Naive thymus-derived CD4-positive, alpha-beta T cell (primary cell): ENCODE data around the gene TAF13. TPM values are rescaled to one million over a fixed set of nuclear protein-coding genes. Genes with fewer than 3 reads are reported as not detected.

Source experiments
- ATAC-seq: fragments of 150-1000 bp; cut with Tn5 transposase; 2 replicates; pipeline ENCODE4 v1.10.0; 2021; ENCODE audit warnings: mild to moderate bottlenecking, moderate library complexity
- CTCF ChIA-PET: fragments of 350-600 bp; sonication (Branson Sonifier 250); formaldehyde crosslinking; loops from one replicate; lab custom pipeline; 2021; ENCODE audit warnings: antibody characterized with exemption; lab: Charles Lee
- POLR2A ChIA-PET: fragments of 350-600 bp; sonication (Branson Sonifier 250); formaldehyde crosslinking; loops from one replicate; lab custom pipeline; 2021; ENCODE audit warnings: antibody characterized with exemption, inconsistent platforms; lab: Charles Lee
- DNase-seq, 9 donors: peaks; one replicate each; pipeline versions ENCODE4 v3.0.0 to v3.0.0-alpha.2; 2020 to 2022; ENCODE audit warnings: mixed read lengths in 1 of 9
- H3K27ac ChIP-seq: one replicate; pipeline ENCODE4 v1.7.0; 2013; ENCODE audit warnings: mild to moderate bottlenecking, low read depth, low read length, moderate library complexity
- H3K27me3 ChIP-seq, 2 donors: one replicate each; pipeline ENCODE4 v1.7.0; 2013; ENCODE audit warnings: low read length in 2 of 2, mild to moderate bottlenecking in 2 of 2, moderate library complexity in 2 of 2; ENCODE audit not compliant: control insufficient read depth in 2 of 2, insufficient read depth in 2 of 2
- H3K36me3 ChIP-seq, 3 experiments: 1 replicate in 2 of 3; 2 replicates in 1 of 3; pipeline ENCODE4 v1.7.0; 2013; ENCODE audit warnings: low read length in 3 of 3, mild to moderate bottlenecking in 3 of 3, moderate library complexity in 1 of 3; ENCODE audit not compliant: insufficient read depth in 3 of 3, control insufficient read depth in 2 of 3
- H3K4me1 ChIP-seq, 2 donors: one replicate each; pipeline ENCODE4 v1.7.0; 2013; ENCODE audit warnings: low read length in 2 of 2, mild to moderate bottlenecking in 2 of 2, moderate library complexity in 1 of 2; ENCODE audit not compliant: control insufficient read depth in 2 of 2, insufficient read depth in 2 of 2
- H3K4me3 ChIP-seq: 2 replicates; pipeline ENCODE4 v1.7.0; 2013; ENCODE audit warnings: mild to moderate bottlenecking, low read length
- H3K9me3 ChIP-seq, 3 experiments: 1 replicate in 2 of 3; 2 replicates in 1 of 3; pipeline ENCODE4 v1.7.0; 2013; ENCODE audit warnings: low read length in 3 of 3; ENCODE audit not compliant: control insufficient read depth in 2 of 3
- H3K27ac Mint-ChIP-seq, 9 donors: one replicate each; pipeline ENCODE4 v1.8.0; 2020 to 2022; ENCODE audit warnings: mixed read lengths in 9 of 9, mild to moderate bottlenecking in 8 of 9, moderate library complexity in 5 of 9, inconsistent platforms in 2 of 9
- H3K27me3 Mint-ChIP-seq, 5 donors: one replicate each; pipeline ENCODE4 v1.8.0; 2021 to 2022; ENCODE audit warnings: mixed read lengths in 5 of 5, mild to moderate bottlenecking in 1 of 5
- H3K36me3 Mint-ChIP-seq, 5 donors: one replicate each; pipeline ENCODE4 v1.8.0; 2020 to 2022; ENCODE audit warnings: mixed read lengths in 5 of 5, mild to moderate bottlenecking in 3 of 5, inconsistent platforms in 1 of 5
- H3K4me1 Mint-ChIP-seq, 7 donors: one replicate each; pipeline ENCODE4 v1.8.0; 2020 to 2022; ENCODE audit warnings: mixed read lengths in 7 of 7, mild to moderate bottlenecking in 3 of 7, inconsistent platforms in 1 of 7
- H3K4me3 Mint-ChIP-seq, 10 donors: one replicate each; pipeline ENCODE4 v1.8.0; 2020 to 2022; ENCODE audit warnings: mild to moderate bottlenecking in 10 of 10, mixed read lengths in 10 of 10, moderate library complexity in 6 of 10, inconsistent platforms in 2 of 10
- H3K9me3 Mint-ChIP-seq, 11 donors: one replicate each; pipeline ENCODE4 v1.8.0; 2020 to 2022; ENCODE audit warnings: mixed read lengths in 11 of 11, mild to moderate bottlenecking in 4 of 11, inconsistent platforms in 1 of 11, moderate library complexity in 1 of 11
- intact Hi-C, 2 donors: fragments of 100-400 bp; cut with micrococcal nuclease; formaldehyde crosslinking; loops; one replicate each; pipeline ENCODE4 v1.15.1; 2023
- polyA plus RNA-seq, 2 donors: library from polyadenylated mRNA; unstranded; fragments of 300-500 nt; fragmentation: Illumina TruSeq; gene quantifications; one replicate each; pipeline ENCODE4 v1.2.3, GENCODE V29; 2021
- total RNA-seq, 6 experiments: library from RNA in 5 of 6; stranded (reverse) in 5 of 6; gene quantifications; 1 replicate in 5 of 6; 2 replicates in 1 of 6; pipeline ENCODE4 v1.2.3 and lab custom pipeline; 2021 to 2026

TAF13 gene
- total and polyA plus RNA-seq, 7 experiments from 2014 or later: 0.77 to 23.6 (median 11.0) TPM

DNA sequence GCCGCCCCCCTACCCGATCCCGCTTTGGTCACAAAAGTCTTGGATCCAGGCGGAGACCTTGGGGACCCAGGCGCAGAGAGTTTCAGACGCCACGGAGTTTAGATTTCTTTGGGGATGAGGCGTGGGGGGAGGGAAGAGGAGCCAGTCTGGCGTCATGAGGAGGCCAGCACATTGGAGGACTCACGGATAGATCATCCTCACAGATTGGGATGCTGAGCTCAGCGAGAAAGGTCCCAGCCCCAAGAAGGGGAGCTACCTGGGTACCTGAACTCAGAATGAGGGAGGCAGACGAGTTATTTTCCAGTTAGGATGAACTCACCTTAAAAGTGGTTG, 38.5 kb upstream of the TAF13 start:
- Mint-ChIP-seq H3K36me3 (peaks cover 0 to 9% (median 5%) of the 10 kb centered on the region in 5 donors), H3K4me3 (peak overlapping the region; percentile 83 to 93 (median 86)), H3K27me3 (peaks cover 0 to 37% (median 0%) of the 10 kb centered on the region in 5 donors), H3K27ac (peak overlapping the region in 5 of 9 donors; percentile 5 to 93 (median 76)), H3K9me3 (peaks cover 0 to 9% (median 0%) of the 10 kb centered on the region in 11 donors), H3K4me1 (peaks cover 24 to 40% (median 30%) of the 10 kb centered on the region in 7 donors)
- Histone ChIP-seq H3K4me1 (peaks cover 16 to 21% of the 10 kb centered on the region in 2 donors), H3K27me3 (no peaks in the 10 kb centered on the region), H3K4me3 (peak overlapping the region; percentile 68), H3K9me3 (no peaks in the 10 kb centered on the region), H3K36me3 (no peaks in the 10 kb centered on the region), H3K27ac (peak overlapping the region; percentile 41)
- ATAC-seq (no peak), DNase-seq (no peak)
- CTCF ChIA-PET: interaction anchor here (4.3 kb wide), 1 partner anchor 14 kb away, joined by 39 read pairs; no protein-coding TSS in a partner anchor
- POLR2A ChIA-PET: interaction anchor here (0.7 to 8.1 kb wide), 4 partner anchors 13 to 417 kb away, joined by 3 to 89 read pairs (median 4); partner anchors contain the start of genes TAF13 and WDR47
- intact Hi-C loops: loop anchor here (1.0 to 5.0 kb wide), 8 partner anchors 39 to 552 kb away; partner anchors contain the start of genes ATXN7L2 (in 1 of the 2), EEIG2 (in 1 of the 2), SARS1 (in 1 of the 2) and SORT1 (in 1 of the 2)

DNA sequence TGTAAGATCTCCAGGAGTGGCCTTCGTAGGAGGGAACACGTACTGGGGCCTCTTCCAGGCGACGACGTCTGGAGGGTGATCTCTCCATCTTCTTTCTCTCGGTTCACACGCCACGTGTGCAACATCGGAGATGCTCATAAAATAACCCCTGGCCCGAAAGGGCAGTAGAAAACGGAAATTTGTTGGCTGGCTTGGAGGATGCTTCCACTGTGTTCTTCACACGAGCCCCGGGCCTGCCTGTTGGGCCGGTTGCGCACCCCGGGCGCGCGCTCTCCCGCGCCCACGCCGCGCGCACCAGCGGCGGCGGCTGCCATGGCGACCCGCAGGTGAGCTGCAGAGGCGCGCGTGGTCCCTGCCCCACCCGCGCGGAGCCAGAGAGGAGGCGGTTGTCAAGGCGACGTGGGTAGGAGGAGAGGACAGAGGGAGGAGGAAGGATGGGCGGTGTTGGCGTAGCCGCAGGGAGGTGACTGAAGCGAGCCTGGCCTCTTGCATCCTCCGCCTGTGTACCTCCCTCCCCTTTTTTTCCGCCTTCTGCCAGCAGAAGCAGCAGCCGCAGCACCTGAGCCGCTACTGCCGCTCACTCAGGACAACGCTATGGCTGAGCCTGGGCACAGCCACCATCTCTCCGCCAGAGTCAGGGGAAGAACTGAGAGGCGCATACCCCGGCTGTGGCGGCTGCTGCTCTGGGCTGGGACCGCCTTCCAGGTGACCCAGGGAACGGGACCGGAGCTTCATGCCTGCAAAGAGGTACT, 38.0 kb upstream of the TAF13 start, which contains the start of gene ELAPOR1:
Gene ELAPOR1, plus strand, starts transcription at position 526 of the 752 bp plus-strand sequence. Its CDS starts 69 bp downstream, at position 595.
- Histone ChIP-seq H3K36me3 (no peaks in the 10 kb centered on the region), H3K27ac (peak within 1 kb of the TSS; percentile 42), H3K9me3 (no peaks in the 10 kb centered on the region), H3K4me3 (peak within 1 kb of the TSS; percentile 68), H3K27me3 (no peaks in the 10 kb centered on the region), H3K4me1 (peaks cover 16 to 21% of the 10 kb centered on the region in 2 donors)
- Mint-ChIP-seq H3K36me3 (peaks cover 0 to 9% (median 5%) of the 10 kb centered on the region in 5 donors), H3K27me3 (peaks cover 0 to 37% (median 0%) of the 10 kb centered on the region in 5 donors), H3K9me3 (peaks cover 0 to 9% (median 0%) of the 10 kb centered on the region in 11 donors), H3K27ac (peak within 1 kb of the TSS; percentile 84 to 96 (median 92)), H3K4me3 (peak within 1 kb of the TSS; percentile 84 to 93 (median 88)), H3K4me1 (peaks cover 24 to 40% (median 30%) of the 10 kb centered on the region in 7 donors)
- peak; percentile 73 to 93 (median 85) for DNase-seq
- ChIA-PET CTCF (interaction anchor here (2.0 to 4.3 kb wide), 3 partner anchors 13 to 286 kb away, joined by 7 to 39 read pairs (median 32); no protein-coding TSS in a partner anchor), POLR2A (interaction anchor here (0.7 to 8.1 kb wide), 6 partner anchors 13 to 416 kb away, joined by 3 to 89 read pairs (median 4); partner anchors contain the start of genes TMEM167B and WDR47)
- intact Hi-C loops: loop anchor here (1.0 to 5.0 kb wide), 11 partner anchors 38 to 601 kb away; partner anchors contain the start of genes ATXN7L2 (in 1 of the 2), CLCC1 (in 1 of the 2), EEIG2 (in 1 of the 2) and SARS1 (in 1 of the 2)
- peak; percentile 92 for ATAC-seq

DNA sequence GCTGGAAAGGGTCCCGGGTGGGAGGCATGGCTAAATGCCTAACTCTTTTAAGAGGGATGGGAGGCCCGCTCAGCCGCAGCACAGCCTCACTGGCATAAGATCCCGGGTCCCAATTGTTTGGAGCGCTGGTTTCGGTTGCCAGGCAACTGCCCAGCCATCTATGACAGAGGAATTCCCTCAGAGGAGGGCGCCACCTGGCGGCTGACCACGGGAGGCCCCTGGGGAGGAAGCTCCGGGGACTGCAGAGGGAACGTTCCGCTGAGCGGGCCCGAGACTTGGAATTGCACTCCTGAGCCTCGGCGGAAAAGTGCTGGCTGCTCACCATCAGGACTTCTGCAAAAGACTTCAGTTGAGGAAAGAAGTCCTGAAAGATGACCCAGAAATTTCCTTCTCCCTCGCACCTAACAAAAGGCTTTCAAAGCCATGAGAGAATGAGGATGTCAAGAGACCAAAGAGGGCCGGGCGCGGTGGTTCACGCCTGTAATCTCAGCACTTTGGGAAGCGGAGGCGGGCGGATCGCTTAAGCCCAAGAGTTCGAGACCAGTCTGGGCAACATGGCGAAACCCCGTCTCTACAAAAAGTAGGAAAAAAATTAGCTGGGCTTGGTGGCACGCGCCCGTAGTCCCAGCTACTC, 37.0 kb upstream of the TAF13 start:
- ATAC-seq (peak; percentile 75), DNase-seq (peak; percentile 75 to 93 (median 85))
- peaks cover 16 to 21% of the 10 kb centered on the region in 2 donors for H3K4me1 ChIP-seq
- ChIA-PET CTCF (interaction anchor here (0.7 to 4.3 kb wide), 8 partner anchors 12 to 784 kb away, joined by 3 to 39 read pairs (median 4); partner anchors contain the start of genes ATXN7L2 and PRPF38B), POLR2A (interaction anchor here (0.6 to 8.1 kb wide), 8 partner anchors 12 to 405 kb away, joined by 3 to 89 read pairs (median 3); partner anchors contain the start of gene TMEM167B)
- no peaks in the 10 kb centered on the region for H3K27me3 ChIP-seq
- Mint-ChIP-seq H3K27ac (peak overlapping the region; percentile 84 to 96 (median 92)), H3K36me3 (peaks cover 0 to 4% (median 0%) of the 10 kb centered on the region in 5 donors), H3K27me3 (peaks cover 0 to 41% (median 0%) of the 10 kb centered on the region in 5 donors), H3K4me3 (peak overlapping the region; percentile 78 to 93 (median 88)), H3K4me1 (peaks cover 23 to 40% (median 28%) of the 10 kb centered on the region in 7 donors), H3K9me3 (peaks cover 0 to 9% (median 0%) of the 10 kb centered on the region in 11 donors)
- no peaks in the 10 kb centered on the region for H3K36me3 ChIP-seq
- peak overlapping the region; percentile 68 for H3K4me3 ChIP-seq
- intact Hi-C loops: loop anchor here (1.0 to 5.0 kb wide), 16 partner anchors 12 to 600 kb away; partner anchors contain the start of genes CLCC1 (in 2 of the 2), PRPF38B (in 2 of the 2), STXBP3 (in 2 of the 2) and WDR47 (in 2 of the 2)
- H3K9me3 ChIP-seq: no peaks in the 10 kb centered on the region
- peak overlapping the region; percentile 68 for H3K27ac ChIP-seq

DNA sequence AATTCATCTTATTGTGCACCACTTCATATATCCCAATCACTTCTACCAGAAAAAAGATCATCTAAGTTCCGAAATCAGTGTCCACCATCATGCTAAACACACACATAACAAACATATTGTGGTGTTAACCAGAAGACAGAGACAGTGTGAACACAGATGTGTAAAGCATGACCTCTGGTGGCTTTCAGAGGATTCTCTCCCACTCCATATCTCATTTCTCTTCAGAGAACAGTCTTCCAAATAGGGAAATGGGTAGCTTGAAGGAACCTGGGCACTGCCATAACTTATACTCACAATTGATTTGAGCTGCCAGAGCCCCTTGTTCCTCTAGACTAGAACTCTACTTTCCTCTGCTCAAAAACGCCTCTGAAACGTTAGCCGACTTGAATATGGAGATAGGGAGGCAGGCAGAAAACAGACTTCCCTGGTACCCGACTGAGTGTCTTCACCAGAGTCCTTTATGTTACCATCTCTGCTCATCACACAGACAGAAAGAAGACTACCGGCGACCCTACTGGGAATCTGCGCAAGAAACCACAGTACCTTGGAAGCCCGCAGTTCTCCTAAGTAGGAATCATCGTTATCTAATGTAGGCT, 36.4 kb upstream of the TAF13 start:
- peaks cover 0 to 46% (median 0%) of the 10 kb centered on the region in 5 donors for H3K27me3 Mint-ChIP-seq
- H3K4me1 ChIP-seq: peaks cover 16 to 21% of the 10 kb centered on the region in 2 donors
- H3K27ac ChIP-seq: peak overlapping the region; percentile 68
- DNase-seq (peak in 6 of 9 donors; percentile 4 to 27 (median 20)), ATAC-seq (peak; percentile 32)
- H3K9me3 Mint-ChIP-seq: peaks cover 0 to 9% (median 0%) of the 10 kb centered on the region in 11 donors
- intact Hi-C loops: loop anchor here (1.0 to 5.0 kb wide), 16 partner anchors 12 to 599 kb away; partner anchors contain the start of genes CLCC1 (in 2 of the 2), PRPF38B (in 2 of the 2), STXBP3 (in 2 of the 2) and WDR47 (in 2 of the 2)
- H3K27me3 ChIP-seq: no peaks in the 10 kb centered on the region
- peaks cover 23 to 40% (median 28%) of the 10 kb centered on the region in 7 donors for H3K4me1 Mint-ChIP-seq
- no peaks in the 10 kb centered on the region for H3K36me3 Mint-ChIP-seq
- ChIA-PET POLR2A (interaction anchor here (0.6 to 8.1 kb wide), 6 partner anchors 11 to 405 kb away, joined by 3 to 89 read pairs (median 3); partner anchors contain the start of gene TMEM167B), CTCF (interaction anchor here (0.6 to 4.3 kb wide), 13 partner anchors 12 to 551 kb away, joined by 3 to 39 read pairs (median 4); partner anchors contain the start of genes ATXN7L2 and PRPF38B)
- peak overlapping the region; percentile 9 to 93 (median 86) for H3K4me3 Mint-ChIP-seq
- no peaks in the 10 kb centered on the region for H3K9me3 ChIP-seq
- H3K27ac Mint-ChIP-seq: peak overlapping the region; percentile 84 to 96 (median 92)
- no peaks in the 10 kb centered on the region for H3K36me3 ChIP-seq
- peak overlapping the region; percentile 68 for H3K4me3 ChIP-seq

DNA sequence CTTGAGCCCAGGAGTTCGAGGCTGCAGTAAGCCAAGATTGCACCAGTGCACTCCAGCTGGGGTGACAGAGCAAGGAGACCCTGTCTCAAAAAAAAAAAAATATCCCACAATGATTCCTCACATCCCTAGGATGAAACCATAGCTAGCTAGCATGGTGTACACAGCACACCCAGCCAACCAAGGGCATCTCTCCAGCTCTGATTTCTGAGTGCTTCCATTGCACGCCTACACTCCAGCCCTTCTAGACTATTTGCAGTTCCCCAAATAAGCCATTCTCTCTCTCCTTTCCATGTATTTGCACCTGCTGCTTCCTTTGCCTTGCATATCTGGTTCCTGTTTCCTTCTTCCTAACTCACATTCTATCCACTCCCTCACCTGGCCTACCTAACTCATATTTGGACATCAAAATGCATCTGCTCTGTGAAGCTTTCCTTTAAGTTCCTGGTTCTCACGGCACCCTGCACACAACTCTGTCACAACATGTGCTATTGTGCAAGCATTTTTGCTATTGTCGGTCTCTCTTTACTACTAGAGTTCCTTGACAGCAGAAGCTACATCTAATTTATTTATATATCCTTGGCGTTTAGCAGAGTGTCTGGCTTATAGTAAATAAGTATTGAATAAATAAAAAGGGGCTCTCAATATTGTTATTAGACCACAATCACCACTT, 35.7 kb upstream of the TAF13 start:
- Histone ChIP-seq H3K4me1 (peaks cover 16 to 21% of the 10 kb centered on the region in 2 donors), H3K36me3 (no peaks in the 10 kb centered on the region), H3K27me3 (no peaks in the 10 kb centered on the region), H3K4me3 (no peak overlapping the region), H3K27ac (no peak overlapping the region), H3K9me3 (no peaks in the 10 kb centered on the region)
- H3K27ac Mint-ChIP-seq: peak overlapping the region in 6 of 9 donors; percentile 7 to 93 (median 37)
- ChIA-PET POLR2A (interaction anchor here (0.6 to 8.1 kb wide), 3 partner anchors 10 to 23 kb away, joined by 3 to 89 read pairs (median 3); partner anchors contain the start of gene TMEM167B), CTCF (interaction anchor here (0.6 to 4.3 kb wide), 12 partner anchors 8 to 1508 kb away, joined by 3 to 39 read pairs (median 4); no protein-coding TSS in a partner anchor)
- peaks cover 0 to 49% (median 0%) of the 10 kb centered on the region in 5 donors for H3K27me3 Mint-ChIP-seq
- no peak overlapping the region for H3K4me3 Mint-ChIP-seq
- intact Hi-C loops: loop anchor here (1.0 to 5.0 kb wide), 16 partner anchors 11 to 599 kb away; partner anchors contain the start of genes CLCC1 (in 2 of the 2), PRPF38B (in 2 of the 2), STXBP3 (in 2 of the 2) and WDR47 (in 2 of the 2)
- no peaks in the 10 kb centered on the region for H3K36me3 Mint-ChIP-seq
- H3K9me3 Mint-ChIP-seq: peaks cover 0 to 9% (median 0%) of the 10 kb centered on the region in 11 donors
- DNase-seq: no peak
- no peak for ATAC-seq
- H3K4me1 Mint-ChIP-seq: peaks cover 23 to 40% (median 28%) of the 10 kb centered on the region in 7 donors
